Hepatocyte (in vitro differentiated cells): ENCODE results near the gene MAD1L1.
"Not testable (repeated sequence)": the region's sequence is repeated elsewhere in the genome, so short reads cannot be mapped to it uniquely, and the experiment has no call there.

Experiments
- EZH2 ChIP-seq: fragments of 200-600 bp; sonication (generic); IDR thresholded peaks from 2 replicates; pipeline ENCODE4 v1.6.1; 2016; ENCODE audit warnings: antibody characterized with exemption, mild to moderate bottlenecking, borderline replicate concordance
- TF ChIP-seq, protein P1 (sequence below): fragments of 200-600 bp; sonication (generic); IDR thresholded peaks from 2 replicates; pipeline ENCODE4 v1.5.1; 2016; ENCODE audit warnings: antibody characterized with exemption, mild to moderate bottlenecking; ENCODE audit not compliant: poor library complexity

DNA sequence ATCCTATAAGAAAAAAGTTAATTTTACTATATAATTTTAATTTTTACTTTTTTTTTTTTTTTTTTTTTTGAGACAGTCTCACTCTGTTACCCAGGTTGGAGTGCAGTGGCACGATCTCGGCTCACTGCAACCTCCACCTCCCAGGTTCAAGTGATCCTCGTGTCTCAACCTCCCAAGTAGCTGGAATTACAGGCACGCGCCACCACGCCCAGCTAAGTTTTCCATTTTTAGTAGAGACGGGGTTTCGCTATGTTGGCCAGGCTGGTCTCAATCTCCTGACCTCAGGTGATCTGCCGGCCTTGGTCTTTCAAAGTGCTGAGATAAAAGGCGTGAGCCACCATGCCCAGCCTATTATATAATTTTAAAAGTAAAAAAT lies 262.5 kb downstream of the MAD1L1 start:
- TF ChIP-seq, protein P1, sequence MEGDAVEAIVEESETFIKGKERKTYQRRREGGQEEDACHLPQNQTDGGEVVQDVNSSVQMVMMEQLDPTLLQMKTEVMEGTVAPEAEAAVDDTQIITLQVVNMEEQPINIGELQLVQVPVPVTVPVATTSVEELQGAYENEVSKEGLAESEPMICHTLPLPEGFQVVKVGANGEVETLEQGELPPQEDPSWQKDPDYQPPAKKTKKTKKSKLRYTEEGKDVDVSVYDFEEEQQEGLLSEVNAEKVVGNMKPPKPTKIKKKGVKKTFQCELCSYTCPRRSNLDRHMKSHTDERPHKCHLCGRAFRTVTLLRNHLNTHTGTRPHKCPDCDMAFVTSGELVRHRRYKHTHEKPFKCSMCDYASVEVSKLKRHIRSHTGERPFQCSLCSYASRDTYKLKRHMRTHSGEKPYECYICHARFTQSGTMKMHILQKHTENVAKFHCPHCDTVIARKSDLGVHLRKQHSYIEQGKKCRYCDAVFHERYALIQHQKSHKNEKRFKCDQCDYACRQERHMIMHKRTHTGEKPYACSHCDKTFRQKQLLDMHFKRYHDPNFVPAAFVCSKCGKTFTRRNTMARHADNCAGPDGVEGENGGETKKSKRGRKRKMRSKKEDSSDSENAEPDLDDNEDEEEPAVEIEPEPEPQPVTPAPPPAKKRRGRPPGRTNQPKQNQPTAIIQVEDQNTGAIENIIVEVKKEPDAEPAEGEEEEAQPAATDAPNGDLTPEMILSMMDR = not testable (repeated sequence)
- TF ChIP-seq EZH2 = not testable (repeated sequence)
